Peyer's patch (tissue), 4 donors: ENCODE measurements around the gene RAB17.

Experiments
- CTCF ChIP-seq, 6 experiments: fragments of 450-650 bp in 4 of 6; fragments of 200-600 bp in 2 of 6; sonication (generic) in 1 of 6; IDR thresholded peaks; one replicate each; pipeline ENCODE4 v1.5.1; 2017 to 2019; ENCODE audit warnings: antibody characterized with exemption in 6 of 6, mild to moderate bottlenecking in 3 of 6, moderate library complexity in 1 of 6
- POLR2A ChIP-seq, 2 donors: fragments of 450-650 bp; IDR thresholded peaks; one replicate each; pipeline ENCODE4 v1.5.1; 2017; ENCODE audit warnings: antibody characterized with exemption in 2 of 2, mild to moderate bottlenecking in 2 of 2, moderate library complexity in 2 of 2

DNA sequence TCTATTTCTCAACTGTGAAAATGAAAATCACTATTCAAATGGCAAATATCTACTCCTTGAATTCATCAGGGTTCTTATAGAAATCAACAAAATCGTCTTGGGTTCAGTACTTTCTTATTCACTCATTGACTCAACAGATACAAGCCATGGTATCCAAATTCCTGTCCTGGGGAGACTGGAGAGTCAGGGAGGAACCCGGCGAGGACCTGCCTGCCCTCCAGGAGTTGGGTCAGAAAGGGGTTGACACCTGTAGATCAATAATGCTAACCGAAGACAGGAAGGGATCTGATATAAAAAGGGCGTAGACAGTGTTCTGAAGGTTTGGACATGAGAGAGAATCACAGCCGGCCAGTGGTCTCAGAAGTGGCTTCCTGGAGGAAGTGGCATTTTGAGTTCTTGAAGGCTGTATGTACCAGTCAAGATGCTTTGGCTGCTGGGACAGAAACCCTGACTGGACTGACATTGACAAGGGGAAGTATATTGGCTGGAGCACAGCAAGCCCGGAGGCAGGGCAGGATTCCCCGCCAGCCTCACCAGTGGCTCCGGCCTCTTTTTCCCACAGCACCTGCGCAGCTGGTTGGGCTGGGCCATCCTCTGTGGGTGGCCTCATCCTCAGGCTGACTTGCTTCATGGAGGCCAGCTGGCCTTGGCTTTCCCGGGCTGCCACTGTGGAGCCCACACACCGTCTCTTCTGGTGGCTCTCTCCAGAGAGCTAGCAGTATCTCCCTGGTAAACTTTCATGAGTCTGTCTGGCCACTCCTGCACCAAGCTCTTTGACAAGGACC lies 39.9 kb upstream of the RAB17 start:
- TF ChIP-seq POLR2A (IDR thresholded peaks at IDR 0.05) (no peak), CTCF (IDR thresholded peaks at IDR 0.05) (no peak)
